Measurements from ENCODE around the gene FOXI1. TPM values are rescaled to one million over a fixed set of nuclear protein-coding genes. Genes with fewer than 3 reads are reported as not detected.

Gene FOXI1
- total RNA-seq (not detected), polyA plus RNA-seq (not detected)
- long read RNA-seq, donor 1: 0 reads
- long read RNA-seq, donor 2: 0 reads
- long read RNA-seq, donor 3: 0 reads

DNA sequence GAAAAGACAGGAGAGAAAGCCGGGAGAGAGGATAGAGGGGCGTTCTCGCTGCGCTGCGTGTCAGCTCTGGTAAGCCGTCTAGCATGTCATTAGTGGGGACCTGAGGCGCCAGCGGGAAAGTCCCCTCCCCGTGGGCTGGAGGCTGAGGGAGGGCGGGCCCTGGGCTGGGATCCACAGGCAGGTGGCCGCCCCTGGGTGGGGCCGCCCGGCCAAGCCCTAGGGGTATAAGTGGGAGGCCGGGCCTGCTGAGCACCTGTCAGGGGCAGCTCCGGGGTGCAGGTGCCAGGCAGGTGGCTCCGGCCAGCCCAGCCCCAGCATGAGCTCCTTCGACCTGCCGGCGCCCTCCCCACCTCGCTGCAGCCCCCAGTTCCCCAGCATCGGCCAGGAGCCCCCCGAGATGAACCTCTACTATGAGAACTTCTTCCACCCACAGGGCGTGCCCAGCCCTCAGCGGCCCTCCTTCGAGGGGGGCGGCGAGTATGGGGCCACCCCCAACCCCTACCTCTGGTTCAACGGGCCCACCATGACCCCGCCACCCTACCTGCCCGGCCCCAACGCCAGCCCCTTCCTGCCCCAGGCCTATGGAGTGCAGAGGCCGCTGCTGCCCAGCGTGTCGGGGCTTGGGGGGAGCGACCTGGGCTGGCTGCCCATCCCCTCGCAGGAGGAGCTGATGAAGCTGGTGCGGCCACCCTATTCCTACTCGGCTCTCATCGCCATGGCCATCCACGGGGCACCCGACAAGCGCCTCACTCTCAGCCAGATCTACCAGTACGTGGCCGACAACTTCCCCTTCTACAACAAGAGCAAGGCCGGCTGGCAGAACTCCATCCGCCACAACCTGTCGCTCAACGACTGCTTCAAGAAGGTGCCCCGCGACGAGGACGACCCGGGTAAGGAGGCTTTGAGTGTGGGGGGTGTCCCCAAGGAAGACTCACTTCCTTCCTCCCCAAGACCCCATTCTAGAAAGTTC is at the start of gene FOXI1:
FOXI1 (plus strand) TSS at position 256 of the 970 bp plus-strand sequence; CDS start at position 317, 61 bp downstream.
- no peak within 1 kb of the TSS for H3K27ac ChIP-seq
- no peak for DNase-seq
- TF ChIP-seq, protein P1, sequence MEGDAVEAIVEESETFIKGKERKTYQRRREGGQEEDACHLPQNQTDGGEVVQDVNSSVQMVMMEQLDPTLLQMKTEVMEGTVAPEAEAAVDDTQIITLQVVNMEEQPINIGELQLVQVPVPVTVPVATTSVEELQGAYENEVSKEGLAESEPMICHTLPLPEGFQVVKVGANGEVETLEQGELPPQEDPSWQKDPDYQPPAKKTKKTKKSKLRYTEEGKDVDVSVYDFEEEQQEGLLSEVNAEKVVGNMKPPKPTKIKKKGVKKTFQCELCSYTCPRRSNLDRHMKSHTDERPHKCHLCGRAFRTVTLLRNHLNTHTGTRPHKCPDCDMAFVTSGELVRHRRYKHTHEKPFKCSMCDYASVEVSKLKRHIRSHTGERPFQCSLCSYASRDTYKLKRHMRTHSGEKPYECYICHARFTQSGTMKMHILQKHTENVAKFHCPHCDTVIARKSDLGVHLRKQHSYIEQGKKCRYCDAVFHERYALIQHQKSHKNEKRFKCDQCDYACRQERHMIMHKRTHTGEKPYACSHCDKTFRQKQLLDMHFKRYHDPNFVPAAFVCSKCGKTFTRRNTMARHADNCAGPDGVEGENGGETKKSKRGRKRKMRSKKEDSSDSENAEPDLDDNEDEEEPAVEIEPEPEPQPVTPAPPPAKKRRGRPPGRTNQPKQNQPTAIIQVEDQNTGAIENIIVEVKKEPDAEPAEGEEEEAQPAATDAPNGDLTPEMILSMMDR (IDR thresholded peaks at IDR 0.05): no peak
- WGBS, 2 donors: 88 to 89% methylated on average over 53 of the region's 53 CpGs
- H3K4me3 ChIP-seq: no peak within 1 kb of the TSS
- H3K27me3 ChIP-seq: peaks cover 0 to 5% (median 0%) of the 10 kb centered on the region in 7 donors
- H3K36me3 ChIP-seq: no peaks in the 10 kb centered on the region
- intact Hi-C loops (cut with DNase I): loop anchor here in 4 of 10 donors (10.0 kb wide), 2 partner anchors 309 to 319 kb away; no protein-coding TSS in a partner anchor
- H3K4me1 ChIP-seq: no peaks in the 10 kb centered on the region
- ATAC-seq: no peak
- no peaks in the 10 kb centered on the region for H3K9me3 ChIP-seq

DNA sequence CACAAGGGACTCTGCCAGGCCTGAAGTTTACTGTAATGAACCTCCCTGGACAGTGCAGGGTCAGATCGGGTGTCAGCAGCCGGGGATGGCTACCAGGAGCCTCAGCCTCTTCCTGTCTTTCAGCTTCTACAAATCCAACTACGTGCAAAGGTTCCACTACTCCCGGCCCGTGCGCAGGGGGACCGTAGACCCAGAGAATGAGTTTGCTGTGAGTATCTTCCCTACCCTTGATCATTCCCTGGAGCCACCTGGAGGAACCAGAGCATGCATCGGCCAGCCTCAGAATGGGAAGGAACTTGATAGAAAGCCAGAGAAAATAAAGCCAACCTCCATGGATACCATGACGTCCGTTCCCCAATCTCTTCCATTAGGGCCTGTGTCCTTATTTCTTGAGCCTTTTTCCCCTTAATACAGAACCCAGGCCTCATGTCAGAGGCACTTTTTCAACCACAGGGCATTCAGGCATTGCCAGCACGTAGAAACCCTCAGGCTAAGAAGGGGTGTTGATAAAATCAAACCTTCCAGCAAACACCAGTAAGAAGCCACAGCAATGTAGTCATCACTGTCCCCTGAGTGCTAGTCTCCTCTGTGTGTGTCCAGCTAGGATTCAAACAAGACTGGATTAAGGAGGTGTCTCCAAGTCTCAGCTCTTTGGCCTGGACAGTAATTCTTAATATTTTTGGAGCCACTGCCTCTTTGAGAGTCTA is 49.0 kb upstream of the FOXI1 start:
- no peak overlapping the region for H3K27ac ChIP-seq
- H3K36me3 ChIP-seq: peaks cover 0 to 85% (median 0%) of the 10 kb centered on the region in 9 donors
- WGBS, 2 donors: 79 to 81% methylated on average over 11 of the region's 11 CpGs
- no peak for ATAC-seq
- H3K9me3 ChIP-seq: peaks cover 0 to 14% (median 0%) of the 10 kb centered on the region in 11 donors
- no peak overlapping the region for H3K4me3 ChIP-seq
- intact Hi-C loops (cut with DNase I): no loop called here
- H3K4me1 ChIP-seq: no peaks in the 10 kb centered on the region
- DNase-seq: no peak
- H3K27me3 ChIP-seq: peaks cover 0 to 8% (median 0%) of the 10 kb centered on the region in 7 donors
- TF ChIP-seq, protein P1 (IDR thresholded peaks at IDR 0.05): no peak

DNA sequence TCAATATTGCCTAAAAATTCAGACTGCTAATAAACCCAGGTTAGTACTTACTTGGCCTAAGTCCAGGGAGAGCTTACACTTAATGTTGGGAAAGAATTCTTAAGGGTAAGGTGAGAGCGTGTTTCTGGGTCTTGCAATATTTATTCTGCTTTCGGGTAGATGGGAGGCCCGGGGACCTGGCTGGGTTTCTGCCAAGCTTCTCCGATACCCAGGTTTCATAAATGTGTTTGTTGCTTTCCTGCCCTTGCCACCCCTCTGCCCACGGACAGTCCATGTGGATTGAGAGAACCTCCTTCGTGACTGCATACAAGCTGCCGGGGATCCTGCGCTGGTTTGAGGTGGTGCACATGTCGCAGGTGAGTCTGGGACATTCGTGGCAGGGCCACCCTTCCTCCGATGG is 48.4 kb upstream of the FOXI1 start:
- no peak overlapping the region for H3K27ac ChIP-seq
- intact Hi-C loops (cut with DNase I): no loop called here
- H3K9me3 ChIP-seq: peaks cover 0 to 14% (median 0%) of the 10 kb centered on the region in 11 donors
- DNase-seq (no peak), ATAC-seq (no peak)
- WGBS, 2 donors: 92 to 94% methylated on average over 11 of the region's 11 CpGs
- H3K4me1 ChIP-seq: no peaks in the 10 kb centered on the region
- TF ChIP-seq, protein P1 (IDR thresholded peaks at IDR 0.05): no peak
- peaks cover 0 to 8% (median 0%) of the 10 kb centered on the region in 7 donors for H3K27me3 ChIP-seq
- H3K36me3 ChIP-seq: peaks cover 0 to 83% (median 0%) of the 10 kb centered on the region in 9 donors
- H3K4me3 ChIP-seq: no peak overlapping the region

DNA sequence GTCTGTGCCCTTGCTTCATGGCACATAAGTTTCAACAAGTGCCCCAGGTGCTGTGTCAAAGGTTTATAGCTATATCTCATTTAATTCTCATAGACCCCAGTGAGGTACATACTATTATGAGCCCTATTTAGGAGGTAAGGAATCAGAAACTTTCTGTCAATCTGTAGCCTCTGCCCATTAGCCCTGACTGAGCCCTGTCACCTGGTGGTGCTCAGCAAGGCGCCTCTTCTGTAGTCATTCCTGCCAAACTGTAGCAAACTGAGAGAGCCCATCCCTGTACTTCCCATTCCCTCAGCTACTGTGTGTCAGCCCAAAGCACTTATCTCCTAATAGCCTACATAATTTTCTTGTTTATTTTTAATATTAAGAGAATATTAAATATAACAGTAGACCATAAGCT is 46.5 kb upstream of the FOXI1 start:
- Histone ChIP-seq H3K9me3 (peaks cover 0 to 14% (median 0%) of the 10 kb centered on the region in 11 donors), H3K27me3 (peaks cover 0 to 12% (median 0%) of the 10 kb centered on the region in 7 donors), H3K4me1 (no peaks in the 10 kb centered on the region), H3K4me3 (no peak overlapping the region), H3K36me3 (peaks cover 0 to 86% (median 0%) of the 10 kb centered on the region in 9 donors), H3K27ac (no peak overlapping the region)
- ATAC-seq (no peak), DNase-seq (no peak)
- 92 to 100% methylated on average over 1 of the region's 1 CpG for WGBS, 2 donors
- TF ChIP-seq, protein P1 (IDR thresholded peaks at IDR 0.05): no peak
- intact Hi-C loops (cut with DNase I): no loop called here
